OCI-LY7 (cell line): Measurements from ENCODE around the gene FOXL1. TPM values are rescaled to one million over a fixed set of nuclear protein-coding genes. Genes with fewer than 3 reads are reported as not detected.

Experiments
- BruUV-seq: library from RNA; stranded (reverse); fragments of 400-500 nt; replicated peaks from 2 replicates; lab custom pipeline; 2021; lab: Mats Ljungman, UMichigan
- CTCF ChIA-PET: fragments of 300-600 bp; sonication (Branson Sonifier 250); formaldehyde crosslinking; loops from one replicate; lab custom pipeline; 2022; ENCODE audit warnings: antibody characterized with exemption; ENCODE audit not compliant: unreplicated experiment; lab: Charles Lee
- POLR2A ChIA-PET: fragments of 300-600 bp; sonication (Branson Sonifier 250); formaldehyde crosslinking; loops from one replicate; lab custom pipeline; 2022; ENCODE audit warnings: antibody characterized with exemption; lab: Charles Lee
- DNase-seq: peaks from one replicate; pipeline ENCODE4 v3.0.0-alpha.2; 2015; ENCODE audit warnings: low spot score
- H2AFZ ChIP-seq: fragments of 200-600 bp; sonication (generic), shearing (Covaris generic); 2 replicates; pipeline ENCODE4 v1.6.1; 2014; ENCODE audit warnings: mild to moderate bottlenecking, antibody characterized with exemption, low read length, moderate library complexity
- H3K27ac ChIP-seq: fragments of 200-600 bp; sonication (generic); 2 replicates; pipeline ENCODE4 v1.5.1; 2014; ENCODE audit warnings: mixed run types, low read depth, mild to moderate bottlenecking, moderate library complexity, low read length, inconsistent platforms; ENCODE audit not compliant: poor library complexity, severe bottlenecking
- H3K36me3 ChIP-seq: fragments of 200-600 bp; sonication (generic); 2 replicates; pipeline ENCODE4 v1.6.1; 2014; ENCODE audit warnings: mild to moderate bottlenecking, antibody characterized with exemption, low read length, moderate library complexity, mixed read lengths; ENCODE audit not compliant: insufficient read depth
- H3K4me1 ChIP-seq: fragments of 200-600 bp; sonication (generic); 2 replicates; pipeline ENCODE4 v1.5.1; 2014; ENCODE audit warnings: mild to moderate bottlenecking, low read length; ENCODE audit not compliant: insufficient read depth, poor library complexity, severe bottlenecking
- H3K4me2 ChIP-seq: fragments of 200-600 bp; sonication (generic); 2 replicates; pipeline ENCODE4 v1.6.1; 2014; ENCODE audit warnings: mild to moderate bottlenecking, low read length
- H3K4me3 ChIP-seq: fragments of 200-600 bp; sonication (generic); 2 replicates; pipeline ENCODE4 v1.5.1; 2014; ENCODE audit warnings: mild to moderate bottlenecking, low read depth, low read length; ENCODE audit not compliant: poor library complexity, severe bottlenecking
- H3K79me2 ChIP-seq: fragments of 200-600 bp; sonication (generic); 2 replicates; pipeline ENCODE4 v1.6.1; 2016; ENCODE audit warnings: low read depth, mild to moderate bottlenecking, low read length, moderate library complexity, mixed read lengths; ENCODE audit not compliant: insufficient read depth
- H3K9me2 ChIP-seq: fragments of 200-600 bp; sonication (generic); 2 replicates; pipeline ENCODE4 v1.6.1; 2016; ENCODE audit warnings: mild to moderate bottlenecking, low read length, mixed read lengths; ENCODE audit not compliant: insufficient read depth
- H3K9me3 ChIP-seq: fragments of 200-600 bp; sonication (generic); 2 replicates; pipeline ENCODE4 v1.6.1; 2014; ENCODE audit warnings: mild to moderate bottlenecking, mixed run types, low read length, mixed read lengths
- H4K20me1 ChIP-seq: fragments of 200-600 bp; sonication (generic); 2 replicates; pipeline ENCODE4 v1.6.1; 2014; ENCODE audit warnings: mild to moderate bottlenecking, antibody characterized with exemption, low read length, moderate library complexity, mixed read lengths; ENCODE audit not compliant: insufficient read depth
- CTCF ChIP-seq: fragments of 200-600 bp; sonication (generic); conservative IDR thresholded peaks from 2 replicates; pipeline ENCODE4 v1.5.1; 2014; ENCODE audit warnings: mild to moderate bottlenecking, antibody characterized with exemption, low read length, moderate library complexity, mixed read lengths
- EZH2phosphoT487 ChIP-seq: fragments of 200-600 bp; sonication (generic); IDR thresholded peaks from 2 replicates; pipeline ENCODE4 v1.6.1; 2018; ENCODE audit warnings: low read depth, borderline replicate concordance, mild to moderate bottlenecking, mixed run types, antibody characterized with exemption, low read length, moderate library complexity, mixed read lengths
- intact Hi-C: fragments of 100-400 bp; cut with micrococcal nuclease; formaldehyde crosslinking; loops from one replicate; pipeline ENCODE4 v1.10.0; 2022; ENCODE audit not compliant: unreplicated experiment
- total RNA-seq, 2 experiments: library from RNA; depleted of rRNA in 1 of 2; stranded (reverse); fragments of >200 nt in 1 of 2; shearing (Covaris generic) in 1 of 2; gene quantifications; 2 replicates each; pipeline ENCODE4 v1.2.3, GENCODE V29; 2014 to 2022

FOXL1 gene
- total RNA-seq, 2 experiments from 2014 or later = 1.7 to 1.8 TPM

GRCh38 chr16:86609661-86610060 lies 31.3 kb downstream of the FOXL1 start:
- intact Hi-C loops = no loop called here
- no peak overlapping the region for H2AFZ ChIP-seq
- no peaks in the 10 kb centered on the region for H3K36me3 ChIP-seq
- no peak overlapping the region for H3K4me3 ChIP-seq
- no peaks in the 10 kb centered on the region for H3K79me2 ChIP-seq
- H3K4me2 ChIP-seq = no peak overlapping the region
- no peak for DNase-seq
- ChIA-PET POLR2A (no interaction called here), CTCF (no interaction called here)
- TF ChIP-seq CTCF (no peak), EZH2phosphoT487 (no peak)
- H4K20me1 ChIP-seq = peaks cover 4% of the 10 kb centered on the region; the same call in 1 of the 2 replicates
- BruUV-seq = no TSS peak
- H3K27ac ChIP-seq = no peak overlapping the region
- no peaks in the 10 kb centered on the region for H3K9me2 ChIP-seq
- H3K9me3 ChIP-seq = no peaks in the 10 kb centered on the region
- peaks cover 5% of the 10 kb centered on the region for H3K4me1 ChIP-seq

DNA sequence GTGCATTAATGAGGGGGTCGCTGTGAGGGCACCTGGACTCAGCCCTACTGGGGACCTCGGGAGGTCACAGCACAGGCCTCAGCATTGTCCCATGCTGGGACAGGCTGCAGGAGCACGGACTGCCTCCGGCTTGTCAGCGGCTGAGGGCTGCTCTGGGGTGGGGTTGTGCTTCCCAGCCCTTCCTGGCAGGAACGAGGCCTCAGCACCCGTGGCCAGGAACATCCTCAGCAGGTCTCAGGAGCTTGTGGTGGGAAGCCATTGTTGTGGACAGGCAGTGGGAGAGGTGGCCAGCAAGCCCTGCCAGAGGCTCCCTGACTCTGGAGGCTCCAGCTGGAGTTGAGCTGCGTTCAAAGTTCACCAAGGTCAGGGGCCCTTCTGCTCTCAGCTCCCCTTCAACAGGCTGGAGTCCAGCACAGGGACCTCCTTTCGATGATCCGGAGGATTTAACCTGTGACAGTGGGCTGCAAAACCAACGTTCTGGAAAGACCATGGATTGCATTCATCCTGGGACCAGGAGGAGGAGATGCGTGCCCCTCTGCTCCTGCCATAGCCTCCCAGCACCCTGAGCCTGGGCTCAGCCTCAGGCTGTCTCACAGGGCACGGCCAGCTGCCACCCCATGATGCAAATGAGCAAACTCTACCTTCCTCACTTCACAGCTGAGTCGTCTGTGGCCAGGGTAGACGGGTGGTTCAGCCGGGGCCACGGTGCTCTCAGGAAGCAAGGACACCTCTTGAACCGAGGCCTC lies 32.6 kb downstream of the FOXL1 start:
- DNase-seq = no peak
- no TSS peak for BruUV-seq
- Histone ChIP-seq H3K27ac (no peak overlapping the region), H2AFZ (no peak overlapping the region), H3K4me1 (peaks cover 5% of the 10 kb centered on the region), H3K4me2 (no peak overlapping the region), H4K20me1 (peaks cover 4% of the 10 kb centered on the region; the same call in 1 of the 2 replicates), H3K9me2 (no peaks in the 10 kb centered on the region), H3K79me2 (no peaks in the 10 kb centered on the region), H3K4me3 (no peak overlapping the region), H3K9me3 (no peaks in the 10 kb centered on the region), H3K36me3 (no peaks in the 10 kb centered on the region)
- POLR2A ChIA-PET = no interaction called here
- CTCF ChIA-PET = no interaction called here
- no peak for TF ChIP-seq CTCF
- intact Hi-C loops = no loop called here

DNA sequence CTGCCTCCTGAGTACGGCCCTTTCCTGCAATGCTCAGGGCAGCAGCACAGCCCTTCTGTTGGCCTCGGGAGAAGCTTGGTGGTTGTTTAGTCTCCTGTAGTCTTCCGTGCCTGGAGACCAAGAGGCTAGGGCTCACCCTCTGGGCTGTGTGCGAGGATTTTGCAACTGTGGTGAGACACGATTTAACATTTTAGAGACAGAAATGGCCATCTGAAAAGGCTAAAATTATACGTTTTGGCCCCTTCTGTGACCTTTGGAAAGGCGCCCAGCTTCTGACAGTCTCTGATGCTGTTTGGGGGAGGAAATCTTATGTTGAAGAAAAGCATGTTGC lies 33.1 kb downstream of the FOXL1 start:
- TF ChIP-seq EZH2phosphoT487 = no peak
- no peak for TF ChIP-seq CTCF
- Histone ChIP-seq H3K9me3 (no peaks in the 10 kb centered on the region), H3K4me3 (no peak overlapping the region), H3K4me2 (no peak overlapping the region), H3K4me1 (peaks cover 5% of the 10 kb centered on the region), H3K27ac (no peak overlapping the region), H3K9me2 (no peaks in the 10 kb centered on the region), H3K79me2 (no peaks in the 10 kb centered on the region), H3K36me3 (no peaks in the 10 kb centered on the region), H2AFZ (no peak overlapping the region), H4K20me1 (peaks cover 4% of the 10 kb centered on the region; the same call in 1 of the 2 replicates)
- no peak for DNase-seq
- intact Hi-C loops = no loop called here
- CTCF ChIA-PET = no interaction called here
- BruUV-seq = no TSS peak
- POLR2A ChIA-PET = no interaction called here
